HCT116 (cell line): Measurements from ENCODE around the gene MTHFD2L.

Source experiments
- CBX3 ChIP-seq: IDR thresholded peaks from 2 replicates; pipeline ENCODE4 v1.6.1; 2012; ENCODE audit warnings: low read depth
- JUND ChIP-seq: IDR thresholded peaks from 2 replicates; pipeline ENCODE4 v1.6.1; 2012
- RAD21 ChIP-seq: IDR thresholded peaks from 2 replicates; pipeline ENCODE4 v1.6.1; 2012; ENCODE audit warnings: low read depth, mild to moderate bottlenecking
- TF ChIP-seq, protein P1 (sequence below): IDR thresholded peaks from 2 replicates; pipeline ENCODE4 v1.6.1; 2012
- TF ChIP-seq, protein P2 (sequence below): IDR thresholded peaks from 2 replicates; pipeline ENCODE4 v1.6.1; 2011; ENCODE audit warnings: mild to moderate bottlenecking, low read length, moderate library complexity; ENCODE audit not compliant: insufficient replicate concordance; ENCODE audit errors: extremely low read depth
- TF ChIP-seq, protein P3 (sequence below), 3 experiments: fragments of 200-600 bp in 1 of 3; sonication (generic) in 1 of 3; IDR thresholded peaks in 2 of 3; conservative IDR thresholded peaks in 1 of 3; 2 replicates each; pipeline ENCODE4 v1.5.1; 2012 to 2017; ENCODE audit warnings: low read depth in 2 of 3, low read length in 2 of 3, antibody characterized with exemption in 1 of 3, borderline replicate concordance in 1 of 3, control low read depth in 1 of 3, mild to moderate bottlenecking in 1 of 3, mixed read lengths in 1 of 3, mixed run types in 1 of 3, moderate library complexity in 1 of 3; ENCODE audit not compliant: insufficient read depth in 1 of 3

DNA sequence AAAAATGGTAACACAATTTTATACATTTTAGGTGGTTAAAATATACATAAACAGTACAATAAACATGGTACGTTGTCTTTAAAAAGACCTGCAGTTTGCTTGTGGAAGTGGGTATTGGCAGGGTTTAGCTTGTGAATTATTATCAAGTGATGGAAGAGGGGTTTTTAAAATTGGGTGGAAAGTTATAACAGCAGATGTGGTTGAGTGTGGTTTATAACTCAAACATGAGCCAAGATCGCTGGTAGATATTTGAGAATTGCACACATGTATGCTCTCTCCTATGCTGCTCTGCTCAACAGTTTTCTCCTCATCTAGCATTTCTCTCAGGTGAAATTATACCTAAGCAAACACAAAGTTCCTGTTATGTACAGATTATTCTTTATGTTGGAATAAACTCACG, 164.4 kb downstream of the MTHFD2L start:
- no peak for TF ChIP-seq RAD21
- no peak for TF ChIP-seq CBX3
- TF ChIP-seq, protein P1, sequence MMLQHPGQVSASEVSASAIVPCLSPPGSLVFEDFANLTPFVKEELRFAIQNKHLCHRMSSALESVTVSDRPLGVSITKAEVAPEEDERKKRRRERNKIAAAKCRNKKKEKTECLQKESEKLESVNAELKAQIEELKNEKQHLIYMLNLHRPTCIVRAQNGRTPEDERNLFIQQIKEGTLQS = no peak
- TF ChIP-seq, protein P2, sequence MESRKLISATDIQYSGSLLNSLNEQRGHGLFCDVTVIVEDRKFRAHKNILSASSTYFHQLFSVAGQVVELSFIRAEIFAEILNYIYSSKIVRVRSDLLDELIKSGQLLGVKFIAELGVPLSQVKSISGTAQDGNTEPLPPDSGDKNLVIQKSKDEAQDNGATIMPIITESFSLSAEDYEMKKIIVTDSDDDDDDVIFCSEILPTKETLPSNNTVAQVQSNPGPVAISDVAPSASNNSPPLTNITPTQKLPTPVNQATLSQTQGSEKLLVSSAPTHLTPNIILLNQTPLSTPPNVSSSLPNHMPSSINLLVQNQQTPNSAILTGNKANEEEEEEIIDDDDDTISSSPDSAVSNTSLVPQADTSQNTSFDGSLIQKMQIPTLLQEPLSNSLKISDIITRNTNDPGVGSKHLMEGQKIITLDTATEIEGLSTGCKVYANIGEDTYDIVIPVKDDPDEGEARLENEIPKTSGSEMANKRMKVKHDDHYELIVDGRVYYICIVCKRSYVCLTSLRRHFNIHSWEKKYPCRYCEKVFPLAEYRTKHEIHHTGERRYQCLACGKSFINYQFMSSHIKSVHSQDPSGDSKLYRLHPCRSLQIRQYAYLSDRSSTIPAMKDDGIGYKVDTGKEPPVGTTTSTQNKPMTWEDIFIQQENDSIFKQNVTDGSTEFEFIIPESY = no peak
- TF ChIP-seq, protein P3, sequence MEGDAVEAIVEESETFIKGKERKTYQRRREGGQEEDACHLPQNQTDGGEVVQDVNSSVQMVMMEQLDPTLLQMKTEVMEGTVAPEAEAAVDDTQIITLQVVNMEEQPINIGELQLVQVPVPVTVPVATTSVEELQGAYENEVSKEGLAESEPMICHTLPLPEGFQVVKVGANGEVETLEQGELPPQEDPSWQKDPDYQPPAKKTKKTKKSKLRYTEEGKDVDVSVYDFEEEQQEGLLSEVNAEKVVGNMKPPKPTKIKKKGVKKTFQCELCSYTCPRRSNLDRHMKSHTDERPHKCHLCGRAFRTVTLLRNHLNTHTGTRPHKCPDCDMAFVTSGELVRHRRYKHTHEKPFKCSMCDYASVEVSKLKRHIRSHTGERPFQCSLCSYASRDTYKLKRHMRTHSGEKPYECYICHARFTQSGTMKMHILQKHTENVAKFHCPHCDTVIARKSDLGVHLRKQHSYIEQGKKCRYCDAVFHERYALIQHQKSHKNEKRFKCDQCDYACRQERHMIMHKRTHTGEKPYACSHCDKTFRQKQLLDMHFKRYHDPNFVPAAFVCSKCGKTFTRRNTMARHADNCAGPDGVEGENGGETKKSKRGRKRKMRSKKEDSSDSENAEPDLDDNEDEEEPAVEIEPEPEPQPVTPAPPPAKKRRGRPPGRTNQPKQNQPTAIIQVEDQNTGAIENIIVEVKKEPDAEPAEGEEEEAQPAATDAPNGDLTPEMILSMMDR (IDR thresholded peaks at IDR 0.05 in 2 of 3, conservative IDR thresholded peaks at IDR 0.05 in 1 of 3; ENCODE audit: borderline replicate concordance in 1 of 3, insufficient read depth in 1 of 3, low read depth in 2 of 3, low read length in 2 of 3) = no peak
- TF ChIP-seq JUND = no peak
